WERI-Rb-1 (cell line): ENCODE data around the gene DLX2.

Source experiments
- DNase-seq: peaks from one replicate; pipeline ENCODE4 v3.0.0-alpha.2; 2020
- H3K27ac ChIP-seq: fragments of 250-450 bp; sonication (Bioruptor Pico); 2 replicates; pipeline ENCODE4 v1.5.1; 2020; ENCODE audit warnings: mild to moderate bottlenecking, moderate library complexity
- H3K27me3 ChIP-seq: fragments of 250-450 bp; sonication (Bioruptor Pico); 2 replicates; pipeline ENCODE4 v1.5.1; 2021; ENCODE audit warnings: mild to moderate bottlenecking, low read depth, moderate library complexity; ENCODE audit not compliant: insufficient read depth, severe bottlenecking
- H3K36me3 ChIP-seq: fragments of 250-450 bp; sonication (Bioruptor Pico); 2 replicates; pipeline ENCODE4 v1.5.1; 2020; ENCODE audit warnings: mild to moderate bottlenecking, moderate library complexity
- H3K4me3 ChIP-seq: 2 replicates; pipeline ENCODE4 v1.5.1; 2011; ENCODE audit warnings: low read depth, mild to moderate bottlenecking, control low read depth, low read length
- H3K9me3 ChIP-seq: fragments of 250-450 bp; sonication (Bioruptor Pico); 2 replicates; pipeline ENCODE4 v1.5.1; 2021; ENCODE audit warnings: mild to moderate bottlenecking, moderate library complexity; ENCODE audit not compliant: severe bottlenecking
- CTCF ChIP-seq: IDR thresholded peaks from 2 replicates; pipeline ENCODE4 v1.5.1; 2011; ENCODE audit warnings: low read depth, mild to moderate bottlenecking, control low read depth, inconsistent platforms, low read length

The DLX2 gene

GRCh38 chr2:172056293-172056692 is 46.4 kb downstream of the DLX2 start:
- no peaks in the 10 kb centered on the region for H3K36me3 ChIP-seq
- no peak for DNase-seq
- H3K4me3 ChIP-seq = no peak overlapping the region
- no peaks in the 10 kb centered on the region for H3K9me3 ChIP-seq
- TF ChIP-seq CTCF = no peak
- H3K27ac ChIP-seq = no peak overlapping the region
- H3K27me3 ChIP-seq = no peaks in the 10 kb centered on the region

GRCh38 chr2:172053486-172053885 is 49.2 kb downstream of the DLX2 start:
- DNase-seq = no peak
- Histone ChIP-seq H3K27me3 (no peaks in the 10 kb centered on the region), H3K4me3 (no peak overlapping the region), H3K9me3 (no peaks in the 10 kb centered on the region), H3K36me3 (no peaks in the 10 kb centered on the region), H3K27ac (no peak overlapping the region)
- no peak for TF ChIP-seq CTCF

GRCh38 chr2:172052000-172052983 is 50.4 kb downstream of the DLX2 start:
- TF ChIP-seq CTCF = no peak
- DNase-seq = no peak
- Histone ChIP-seq H3K9me3 (no peaks in the 10 kb centered on the region), H3K36me3 (no peaks in the 10 kb centered on the region), H3K4me3 (no peak overlapping the region), H3K27me3 (no peaks in the 10 kb centered on the region), H3K27ac (no peak overlapping the region)

GRCh38 chr2:172050479-172051125 is 52.1 kb downstream of the DLX2 start:
- Histone ChIP-seq H3K27ac (no peak overlapping the region), H3K4me3 (no peak overlapping the region), H3K9me3 (no peaks in the 10 kb centered on the region), H3K36me3 (no peaks in the 10 kb centered on the region), H3K27me3 (no peaks in the 10 kb centered on the region)
- no peak for DNase-seq
- no peak for TF ChIP-seq CTCF

- Histone ChIP-seq H3K27ac (no peak overlapping the region), H3K9me3 (no peaks in the 10 kb centered on the region), H3K36me3 (no peaks in the 10 kb centered on the region), H3K4me3 (no peak overlapping the region), H3K27me3 (no peaks in the 10 kb centered on the region)
- DNase-seq = no peak
- TF ChIP-seq CTCF = no peak
Observed at GRCh38 chr2:172049567-172050120, 53.1 kb downstream of the DLX2 start.
